ENCODE measurements around the gene ZNF205.

Gene ZNF205

GRCh38 chr16:3106205-3106928 is 6.0 kb upstream of the ZNF205 start:
- peak; percentile 73 for DNase-seq

- no peak for DNase-seq
Measured at GRCh38 chr16:3112881-3113574, 642 bp downstream of the ZNF205 start.

GRCh38 chr16:3113765-3114479 is 1.5 kb downstream of the ZNF205 start:
- DNase-seq = no peak

- no peak for DNase-seq
Measured at GRCh38 chr16:3115003-3115402, 2.6 kb downstream of the ZNF205 start.

- no peak for DNase-seq
Measured at GRCh38 chr16:3115561-3115960, 3.2 kb downstream of the ZNF205 start.

GRCh38 chr16:3118204-3118790 is 5.9 kb downstream of the ZNF205 start:
- no peak for DNase-seq

GRCh38 chr16:3118846-3119245 is 6.5 kb downstream of the ZNF205 start:
- DNase-seq = no peak

GRCh38 chr16:3119286-3119685 is 6.9 kb downstream of the ZNF205 start:
- no peak for DNase-seq

- DNase-seq = no peak
Measured at GRCh38 chr16:3119701-3120408, 7.5 kb downstream of the ZNF205 start.

- DNase-seq = no peak
Measured at GRCh38 chr16:3120435-3120834, 8.0 kb downstream of the ZNF205 start.

GRCh38 chr16:3121851-3122467 is 9.6 kb downstream of the ZNF205 start:
- DNase-seq = no peak

GRCh38 chr16:3122926-3123570 is 10.7 kb downstream of the ZNF205 start:
- no peak for DNase-seq

- DNase-seq = peak; percentile 84
Measured at GRCh38 chr16:3123986-3124886, 11.8 kb downstream of the ZNF205 start.

- DNase-seq = no peak
Measured at GRCh38 chr16:3127745-3128144, 15.4 kb downstream of the ZNF205 start.

- DNase-seq = peak; percentile 58
Measured at GRCh38 chr16:3129137-3130131, 17.0 kb downstream of the ZNF205 start.

GRCh38 chr16:3131755-3132377 is 19.5 kb downstream of the ZNF205 start:
- peak; percentile 1 for DNase-seq

- DNase-seq = no peak
Measured at GRCh38 chr16:3133844-3134243, 21.5 kb downstream of the ZNF205 start.

- peak; percentile 96 for DNase-seq
Measured at GRCh38 chr16:3134338-3135125, 22.1 kb downstream of the ZNF205 start, which contains the start of gene ZNF213. Gene ZNF213 (plus strand): TSS chr16:3135029. CDS start chr16:3137281, 2,252 bp downstream.
